ENCODE results near the gene HHEX.
"Not testable (repeated sequence)": the region's sequence is repeated elsewhere in the genome, so short reads cannot be mapped to it uniquely, and the experiment has no call there.

HHEX gene

DNA sequence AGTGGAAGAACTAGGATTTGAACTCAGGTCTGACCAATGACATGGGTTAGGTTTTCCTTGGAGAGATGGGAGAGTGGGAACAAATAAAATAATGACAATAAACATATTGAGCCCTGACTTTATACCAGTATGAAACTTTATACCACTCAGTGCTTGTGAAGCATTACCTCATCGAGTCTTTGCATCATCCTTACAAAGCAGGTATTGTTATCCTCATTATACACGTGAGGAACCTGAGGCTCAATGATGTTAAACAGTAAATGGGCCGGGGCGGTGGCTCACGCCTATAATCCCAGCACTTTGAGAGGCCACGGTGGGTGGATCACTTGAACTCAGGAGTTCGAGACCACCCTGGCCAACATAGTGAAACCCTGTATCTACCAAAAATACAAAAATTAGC is 47.7 kb downstream of the HHEX start:
- no peak for DNase-seq (ENCODE audit: low spot score)

DNA sequence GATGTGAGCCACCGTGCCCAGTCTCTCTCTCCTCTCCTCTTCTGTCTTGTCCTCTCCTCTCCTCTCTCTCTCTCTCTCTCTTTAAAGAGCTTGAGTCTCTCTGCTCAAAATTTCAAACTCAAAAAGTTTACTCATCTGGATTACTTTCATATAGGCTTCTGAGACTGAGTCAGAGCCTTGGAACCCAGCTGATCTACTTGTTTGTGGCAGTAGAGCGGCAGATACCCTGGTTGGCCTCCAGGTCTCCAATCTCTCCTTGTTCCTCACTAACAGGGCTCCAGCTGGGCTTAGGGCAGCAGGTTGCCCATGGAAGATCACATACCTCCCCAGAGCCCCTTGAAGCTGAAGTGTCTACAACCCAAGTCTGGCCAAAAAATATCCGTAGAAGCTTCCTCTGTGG is 51.0 kb downstream of the HHEX start:
- no peak for DNase-seq (ENCODE audit: low spot score)

DNA sequence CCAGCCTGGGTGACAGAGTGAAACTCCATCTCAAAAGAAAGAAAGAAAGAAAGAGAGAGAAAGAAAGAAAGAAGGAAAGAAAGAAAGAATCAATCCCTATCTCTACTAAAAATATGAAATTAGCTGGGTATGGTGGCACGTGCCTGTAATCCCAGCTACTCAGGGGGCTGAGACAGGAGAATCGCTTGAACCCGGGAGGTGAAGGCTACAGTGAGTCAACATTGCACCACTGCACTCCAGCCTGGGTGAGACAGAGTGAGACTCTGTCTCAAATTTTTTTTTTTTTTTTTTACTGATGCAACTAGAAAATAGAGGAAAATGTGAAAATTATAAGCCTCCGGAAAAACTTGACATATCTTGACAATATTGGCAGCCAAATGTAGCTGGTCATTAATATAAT is 52.0 kb downstream of the HHEX start:
- not testable (repeated sequence) for DNase-seq (ENCODE audit: low spot score)

DNA sequence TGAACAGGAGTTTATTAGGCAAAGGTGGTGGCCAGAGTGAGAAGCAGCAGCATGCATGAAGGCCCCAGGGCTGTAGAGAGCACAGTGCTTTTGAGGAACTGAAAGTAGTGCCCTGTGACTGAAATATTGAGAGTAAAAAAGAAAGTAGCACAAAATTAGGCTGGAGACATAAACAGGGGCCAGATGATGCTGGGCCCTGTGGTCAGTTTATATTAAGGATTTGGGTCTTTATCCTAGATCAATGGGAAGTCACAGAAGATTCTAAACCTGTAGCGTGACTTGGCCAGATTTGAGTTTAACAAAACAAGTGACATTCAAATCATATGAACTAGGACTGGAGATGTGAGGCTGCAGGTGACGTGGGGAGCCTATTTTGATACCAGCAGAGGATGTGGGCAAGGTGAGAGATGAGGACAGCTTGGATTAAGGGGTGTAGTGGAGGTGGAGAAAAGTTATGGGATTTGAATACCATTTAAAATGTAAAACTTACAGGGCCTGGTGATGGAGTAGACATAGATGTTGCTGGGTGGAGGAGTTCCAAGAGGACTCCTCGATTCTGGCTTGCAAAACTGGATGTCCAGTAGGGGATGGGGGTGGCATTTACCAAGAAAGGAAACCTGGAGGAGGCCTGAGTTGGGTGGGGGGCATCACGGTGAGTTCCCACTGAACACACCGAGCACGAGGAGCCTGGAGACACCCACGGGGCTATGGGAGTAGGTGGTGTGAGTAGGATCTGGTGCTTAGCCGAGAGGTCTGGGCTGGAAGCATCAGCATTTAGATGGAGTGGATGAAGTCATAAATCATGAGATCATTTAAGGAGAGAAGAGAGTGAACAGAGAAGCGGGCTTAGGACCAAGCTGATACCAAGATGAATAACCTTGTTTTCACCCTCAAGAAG is 52.8 kb downstream of the HHEX start:
- no peak for DNase-seq (ENCODE audit: low spot score)

Measured in ecto neural progenitor cell (in vitro differentiated cells).